HG03108 (cell line): Measurements from ENCODE around the gene RASGRP3.
A peak's percentile ranks its signal among the peaks of the same experiment; 100 is the strongest.
"Not testable (repeated sequence)": the region's sequence is repeated elsewhere in the genome, so short reads cannot be mapped to it uniquely, and the experiment has no call there.

ENCODE experiments used
- ATAC-seq: cut with Tn5 transposase; IDR thresholded peaks from one replicate; pipeline ENCODE4 v1.9.1; 2021; ENCODE audit warnings: moderate library complexity; ENCODE audit not compliant: unreplicated experiment

RASGRP3 gene, protein sequence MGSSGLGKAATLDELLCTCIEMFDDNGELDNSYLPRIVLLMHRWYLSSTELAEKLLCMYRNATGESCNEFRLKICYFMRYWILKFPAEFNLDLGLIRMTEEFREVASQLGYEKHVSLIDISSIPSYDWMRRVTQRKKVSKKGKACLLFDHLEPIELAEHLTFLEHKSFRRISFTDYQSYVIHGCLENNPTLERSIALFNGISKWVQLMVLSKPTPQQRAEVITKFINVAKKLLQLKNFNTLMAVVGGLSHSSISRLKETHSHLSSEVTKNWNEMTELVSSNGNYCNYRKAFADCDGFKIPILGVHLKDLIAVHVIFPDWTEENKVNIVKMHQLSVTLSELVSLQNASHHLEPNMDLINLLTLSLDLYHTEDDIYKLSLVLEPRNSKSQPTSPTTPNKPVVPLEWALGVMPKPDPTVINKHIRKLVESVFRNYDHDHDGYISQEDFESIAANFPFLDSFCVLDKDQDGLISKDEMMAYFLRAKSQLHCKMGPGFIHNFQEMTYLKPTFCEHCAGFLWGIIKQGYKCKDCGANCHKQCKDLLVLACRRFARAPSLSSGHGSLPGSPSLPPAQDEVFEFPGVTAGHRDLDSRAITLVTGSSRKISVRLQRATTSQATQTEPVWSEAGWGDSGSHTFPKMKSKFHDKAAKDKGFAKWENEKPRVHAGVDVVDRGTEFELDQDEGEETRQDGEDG

DNA sequence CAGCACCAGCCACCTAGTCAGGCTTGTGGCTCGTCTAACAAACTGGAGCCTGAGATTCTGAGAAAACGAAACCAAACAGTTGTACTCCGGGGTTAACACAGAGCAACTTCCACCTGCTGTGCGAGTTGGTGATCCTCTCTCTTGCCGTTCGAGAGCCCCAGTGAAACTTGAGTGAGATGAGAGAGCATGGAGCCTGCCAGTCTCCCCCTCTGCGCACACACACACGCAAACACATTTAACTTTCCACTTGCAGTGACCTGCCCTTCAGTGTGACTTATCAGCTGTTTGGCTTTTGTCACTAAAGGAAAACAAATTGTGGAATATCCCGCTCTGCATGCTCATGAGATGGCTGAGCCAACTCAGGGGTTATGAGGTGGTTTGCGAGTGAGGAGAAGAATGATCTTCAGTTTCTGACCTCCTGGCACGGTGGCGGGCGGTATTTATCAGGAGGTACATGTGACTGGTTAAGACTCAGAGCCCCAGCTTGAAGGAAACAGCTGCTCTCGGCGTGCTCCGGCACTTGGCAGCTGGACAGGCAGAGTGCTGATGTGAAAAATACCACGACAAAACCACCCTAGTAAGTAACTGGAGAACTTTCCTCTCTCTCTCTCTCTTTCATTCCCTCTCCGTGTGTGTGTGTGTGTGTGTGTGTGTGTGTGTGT, at the start of gene RASGRP3:
Gene RASGRP3, plus strand, starts transcription at position 519 of the 662 bp plus-strand sequence. CDS start 38,488 bp downstream, outside the sequence.
- ATAC-seq, result peak; percentile 44

DNA sequence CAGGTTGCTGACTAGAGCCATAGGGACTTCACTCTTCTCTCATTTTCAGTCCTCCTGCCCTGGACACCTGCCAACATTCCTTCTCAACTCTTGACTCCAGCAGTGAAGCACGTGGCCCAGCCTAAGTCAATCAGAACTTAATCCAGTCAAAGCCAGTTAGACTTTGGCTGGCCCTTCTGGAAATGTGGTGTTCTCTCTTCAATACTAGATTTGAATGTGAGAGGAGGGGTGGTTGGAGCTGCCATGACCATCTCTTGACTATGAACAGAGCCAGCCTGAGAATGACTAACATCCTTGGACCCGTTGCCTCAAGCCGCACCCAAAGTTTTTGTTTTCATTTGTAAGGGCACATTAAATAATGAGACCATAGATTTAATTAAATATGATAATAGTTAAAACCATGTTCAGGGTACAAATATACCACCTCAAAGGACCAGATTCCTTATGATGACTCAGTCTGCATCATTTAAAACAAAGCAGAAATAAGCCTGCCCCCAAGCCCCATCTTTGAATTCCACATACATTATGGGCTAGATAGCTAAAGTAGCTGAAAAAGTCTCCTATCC, 49.7 kb upstream of the RASGRP3 start:
- no peak for ATAC-seq

DNA sequence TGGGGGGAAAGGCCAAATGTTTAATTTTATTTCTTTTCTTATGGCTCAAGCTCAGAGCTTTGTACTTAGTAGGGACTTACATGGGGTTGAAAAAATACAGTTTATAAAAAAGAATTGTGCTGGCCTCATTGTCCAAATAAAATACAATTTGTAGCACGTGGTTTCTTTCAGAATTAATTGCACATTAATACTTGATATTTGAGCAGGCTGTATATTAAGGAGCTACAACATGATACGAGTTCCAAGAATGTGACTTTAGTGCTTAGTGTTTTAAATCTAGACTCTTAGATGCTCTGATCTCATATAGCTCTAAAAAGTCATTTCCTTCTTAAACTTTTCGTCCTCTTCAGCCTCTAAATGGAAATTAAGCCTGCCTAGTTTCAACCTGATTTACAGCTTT, 46.4 kb upstream of the RASGRP3 start:
- no peak for ATAC-seq

DNA sequence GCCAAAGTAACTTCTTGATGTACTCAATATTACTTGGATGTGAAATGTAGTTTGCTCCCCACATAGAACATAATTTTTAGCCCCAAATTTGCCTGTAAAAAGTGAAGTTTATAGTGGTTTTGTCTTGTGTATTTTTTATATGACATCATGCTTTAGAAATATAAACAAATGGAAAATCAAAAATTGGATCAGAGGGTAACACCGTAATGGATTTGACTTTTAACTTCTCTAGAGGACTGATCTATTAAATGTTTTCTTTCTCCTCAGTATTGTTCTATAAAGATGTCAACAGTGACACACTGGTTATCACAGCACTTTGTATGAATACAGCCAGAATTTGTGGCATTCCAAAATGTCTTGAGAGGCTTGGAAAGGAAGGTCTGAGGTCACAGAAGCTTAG, 45.6 kb upstream of the RASGRP3 start:
- no peak for ATAC-seq

DNA sequence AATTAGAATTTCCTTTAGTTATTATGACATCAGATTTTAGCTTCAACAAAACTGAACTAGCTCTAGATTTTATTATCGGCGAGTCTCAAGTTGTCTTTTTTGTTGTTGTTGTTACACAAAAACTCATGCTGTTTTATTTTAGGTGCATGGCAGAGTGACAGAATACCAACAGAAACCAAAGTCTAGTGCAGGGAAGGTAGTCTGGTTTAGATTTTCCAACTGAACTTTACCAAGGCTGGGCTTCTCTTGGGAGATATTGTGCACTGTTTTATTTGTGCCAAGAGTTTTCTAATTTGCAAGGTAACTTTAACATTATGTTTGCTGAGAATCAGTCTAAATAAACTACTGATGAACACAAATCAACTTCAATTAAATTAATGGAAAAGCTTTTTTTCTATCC, 43.6 kb upstream of the RASGRP3 start:
- ATAC-seq, result no peak

DNA sequence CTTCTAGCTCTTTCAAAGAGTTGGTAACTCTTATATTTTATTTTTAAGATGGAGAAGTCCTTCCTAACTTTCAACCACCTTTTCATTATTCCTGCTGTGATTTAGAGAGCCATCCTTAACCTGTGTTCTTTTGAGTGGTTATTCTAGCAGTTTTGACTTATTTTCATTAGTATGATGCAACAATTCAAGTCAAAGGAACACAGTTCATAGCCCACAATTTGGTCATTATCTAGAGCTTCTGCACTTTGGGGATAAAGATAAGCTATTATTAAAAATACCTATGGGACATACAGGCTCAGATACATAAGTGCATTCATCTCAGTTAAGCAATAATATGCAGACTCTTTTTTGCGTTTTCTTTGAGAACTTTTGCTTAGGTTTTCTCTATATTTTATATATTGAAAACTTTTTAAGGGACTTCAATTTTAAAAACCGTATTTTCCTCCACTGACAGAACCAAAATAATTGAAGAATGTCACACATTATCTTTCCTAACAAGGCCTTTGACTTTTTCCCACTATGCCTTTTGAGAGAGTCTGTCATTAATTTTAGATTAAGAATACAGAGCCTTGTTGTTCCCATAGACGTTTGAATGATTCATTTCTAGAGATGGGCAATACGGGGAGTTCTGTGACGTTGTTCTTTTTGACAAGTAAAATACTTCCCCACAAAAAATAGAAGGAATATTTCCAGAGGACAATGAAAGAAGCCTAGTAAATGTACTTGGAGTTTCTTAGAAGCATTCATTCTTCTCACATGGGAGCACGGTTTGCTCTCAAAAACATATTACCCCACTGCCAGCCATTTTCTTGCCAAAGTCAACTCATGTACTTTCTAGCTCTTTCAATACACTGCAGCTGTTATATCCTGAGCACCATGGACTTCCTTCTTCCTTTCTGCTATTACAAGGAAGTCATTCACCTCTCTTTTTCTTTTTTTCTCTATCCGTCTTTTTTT, 42.9 kb upstream of the RASGRP3 start:
- no peak for ATAC-seq

DNA sequence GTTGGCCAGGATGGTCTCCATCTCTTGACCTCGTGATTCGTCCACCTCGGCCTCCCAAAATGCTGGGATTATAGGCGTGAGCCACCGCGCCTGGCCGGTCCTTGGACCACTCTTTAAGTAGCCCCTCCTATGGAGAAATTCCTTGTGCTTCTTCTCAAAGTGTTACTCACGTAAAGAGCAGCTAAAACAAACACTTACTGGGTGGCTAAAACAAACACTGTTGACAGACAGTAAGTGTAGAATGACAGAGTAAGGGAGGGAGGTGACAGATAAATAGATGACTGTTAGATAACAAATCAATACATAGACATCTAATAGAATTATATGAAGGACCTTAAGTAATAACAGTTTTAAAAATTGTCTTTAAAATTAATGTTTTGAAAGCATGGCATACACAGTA, 40.9 kb upstream of the RASGRP3 start:
- ATAC-seq, result no peak

DNA sequence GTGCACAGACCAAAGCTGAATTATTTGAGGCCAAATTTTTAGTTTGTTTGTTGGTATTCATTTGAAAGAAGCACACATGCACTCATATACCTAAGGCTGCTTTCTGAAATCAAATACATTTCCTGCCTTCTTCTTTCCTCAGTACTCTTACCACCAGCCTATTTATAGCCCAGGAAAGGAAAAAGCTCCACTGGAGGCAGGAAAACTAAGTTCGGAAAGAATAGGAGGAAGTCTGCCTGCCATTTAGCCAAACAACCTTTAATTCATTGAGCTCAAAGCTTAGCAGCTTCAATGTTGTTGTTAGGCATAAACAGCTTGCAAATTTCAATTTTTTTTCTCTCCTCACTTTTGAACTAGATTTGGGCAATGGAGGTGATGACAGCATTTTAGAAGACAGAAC, 40.4 kb upstream of the RASGRP3 start:
- no peak for ATAC-seq

DNA sequence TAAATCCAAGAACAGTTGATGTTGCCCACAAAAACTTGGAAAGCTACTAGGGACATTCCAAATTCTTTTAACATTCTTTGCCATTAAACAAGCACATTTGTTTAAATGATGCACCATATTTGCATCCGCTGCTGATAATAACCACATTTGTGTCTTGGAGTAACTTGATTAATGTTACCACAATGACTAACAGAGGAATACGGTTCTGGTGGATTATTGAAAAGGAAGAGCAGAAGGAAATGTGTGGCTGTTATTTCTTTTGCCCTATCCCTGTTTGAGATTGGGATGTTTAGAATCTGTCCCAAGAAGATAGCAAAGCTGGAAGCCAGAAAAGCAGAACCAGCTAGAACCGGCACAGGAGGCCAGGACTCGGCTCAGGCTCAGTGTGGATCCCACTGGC, 39.2 kb upstream of the RASGRP3 start:
- ATAC-seq, result no peak

DNA sequence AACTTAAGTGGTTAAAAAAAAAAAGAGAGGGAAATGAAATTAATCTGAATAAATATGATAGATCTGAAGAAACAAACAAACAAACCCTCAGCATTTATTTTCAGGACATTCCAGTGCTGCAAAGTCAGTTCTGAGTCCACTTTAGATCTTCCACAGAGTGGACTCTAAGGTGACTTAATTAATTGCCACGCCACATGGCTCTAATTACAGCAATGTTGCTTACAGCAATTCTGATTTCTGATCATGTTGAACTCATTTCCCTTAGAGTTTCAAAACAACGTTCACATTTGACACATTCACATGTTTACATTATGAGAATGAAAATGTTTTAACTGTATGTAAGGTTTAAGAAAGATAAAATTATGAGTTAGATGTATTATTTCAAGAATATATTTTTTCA, 38.6 kb upstream of the RASGRP3 start:
- no peak for ATAC-seq

DNA sequence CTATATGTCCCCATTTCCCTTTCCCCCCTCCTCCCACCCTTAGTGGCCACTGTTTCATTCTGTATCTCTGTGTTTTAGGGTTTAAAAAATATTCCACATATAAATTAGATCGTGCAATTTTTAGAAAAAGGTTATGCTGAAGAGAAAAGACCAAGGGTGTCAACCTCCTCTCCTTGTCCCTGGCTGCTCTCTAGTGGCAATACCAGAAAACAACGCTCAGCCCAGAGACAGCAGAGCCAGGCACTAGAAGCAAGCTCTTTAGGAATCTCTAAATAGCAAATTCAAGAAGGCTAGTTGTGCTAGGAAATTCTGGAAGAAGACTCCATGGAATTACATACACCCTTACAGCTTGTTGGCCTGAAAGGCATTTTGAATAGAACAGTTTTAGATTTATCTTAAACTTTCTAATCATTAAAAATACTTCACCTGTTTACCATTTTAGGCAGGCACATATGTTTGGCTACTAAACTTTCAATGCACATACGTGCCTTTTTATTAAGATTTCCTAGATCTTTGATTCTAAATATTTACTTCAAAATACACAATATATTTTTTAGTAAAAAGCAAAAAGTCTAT, 35.1 kb upstream of the RASGRP3 start:
- no peak for ATAC-seq

DNA sequence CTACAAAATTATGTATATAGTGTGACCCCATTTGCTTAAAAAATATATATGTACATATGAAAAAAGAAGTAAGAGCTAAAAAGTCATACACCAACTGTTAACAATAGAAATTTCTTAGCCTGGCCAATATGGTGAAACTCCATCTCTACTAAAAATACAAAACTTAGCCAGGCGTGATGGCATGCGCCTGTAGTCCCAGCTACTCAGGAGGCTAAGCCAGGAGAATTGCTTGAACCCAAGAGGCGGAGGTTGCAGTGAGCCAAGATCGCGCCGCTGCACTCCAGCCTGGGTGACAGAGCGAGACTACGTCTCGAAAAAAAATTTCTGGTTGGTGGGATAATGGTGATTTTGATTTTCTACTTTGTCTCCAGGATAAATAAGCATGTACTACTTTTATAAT, 34.4 kb upstream of the RASGRP3 start:
- not testable (repeated sequence) for ATAC-seq

DNA sequence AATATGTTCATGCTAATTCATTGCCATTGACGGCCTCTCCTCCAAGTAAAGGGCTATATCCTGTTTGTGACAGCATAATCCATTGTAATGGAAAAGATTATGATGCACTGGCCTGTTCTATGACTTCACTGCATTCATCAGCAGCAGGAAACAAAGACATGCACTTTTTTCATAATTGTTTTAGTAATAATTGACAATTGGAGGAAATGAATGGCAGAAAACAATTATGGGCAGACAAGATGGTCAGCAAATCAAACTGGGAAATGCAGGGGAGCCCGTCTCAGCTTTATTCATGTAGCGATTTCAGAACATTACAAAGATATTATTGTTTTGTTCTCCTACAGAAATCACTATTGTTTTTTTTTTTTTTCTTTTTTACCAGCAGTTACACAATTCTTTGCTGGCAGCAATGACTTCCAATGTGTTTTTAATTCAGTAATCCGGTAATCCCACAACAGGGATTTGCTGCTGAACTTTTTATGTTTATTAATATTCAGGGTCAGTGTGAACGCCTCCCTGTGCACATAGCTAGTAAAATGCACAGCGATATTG, 33.8 kb upstream of the RASGRP3 start:
- no peak for ATAC-seq

DNA sequence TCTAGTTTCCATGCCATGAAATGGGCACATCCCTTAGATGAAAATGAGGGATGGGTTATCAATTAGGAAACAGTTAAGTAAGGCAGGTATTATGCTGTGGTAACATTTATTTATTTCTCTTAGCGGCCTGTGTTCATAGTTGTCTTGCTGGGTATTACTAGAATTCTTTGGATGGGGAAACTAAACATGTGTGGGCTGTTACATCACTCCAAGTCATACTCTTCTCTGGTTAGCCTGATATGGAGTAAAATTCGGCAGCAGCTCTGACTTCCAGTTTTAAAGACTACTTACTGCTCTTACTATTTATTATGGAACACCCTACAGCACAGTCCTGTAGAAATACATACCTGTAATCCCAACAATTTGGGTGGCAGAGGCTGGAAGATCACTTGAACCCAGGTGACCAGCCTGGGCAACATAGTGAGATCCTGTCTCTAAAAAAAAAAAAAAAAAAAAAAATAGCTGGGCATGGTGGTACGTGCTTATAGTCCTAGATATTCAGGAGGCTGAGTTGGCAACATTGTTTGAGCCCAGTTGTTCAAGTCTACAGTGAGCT, 33.1 kb upstream of the RASGRP3 start:
- ATAC-seq, result no peak

DNA sequence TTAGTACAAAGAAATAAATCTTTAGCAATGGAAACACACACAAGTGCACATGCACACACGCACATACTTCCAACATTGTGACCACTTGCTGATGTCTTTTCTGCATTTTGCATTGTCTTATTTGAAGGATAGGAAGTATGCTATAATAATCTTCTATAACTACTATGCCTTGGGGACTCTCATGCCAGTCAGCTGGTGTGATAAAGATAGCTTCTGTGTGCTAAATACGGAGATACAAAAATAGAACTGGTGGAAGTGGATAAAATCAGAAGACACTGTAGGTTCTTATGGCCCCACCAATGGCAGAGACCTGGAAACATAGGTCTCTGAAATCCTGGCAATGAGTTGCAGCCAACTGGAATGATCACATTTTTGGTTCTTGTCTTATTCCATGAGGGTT, 31.5 kb upstream of the RASGRP3 start:
- ATAC-seq, result no peak

DNA sequence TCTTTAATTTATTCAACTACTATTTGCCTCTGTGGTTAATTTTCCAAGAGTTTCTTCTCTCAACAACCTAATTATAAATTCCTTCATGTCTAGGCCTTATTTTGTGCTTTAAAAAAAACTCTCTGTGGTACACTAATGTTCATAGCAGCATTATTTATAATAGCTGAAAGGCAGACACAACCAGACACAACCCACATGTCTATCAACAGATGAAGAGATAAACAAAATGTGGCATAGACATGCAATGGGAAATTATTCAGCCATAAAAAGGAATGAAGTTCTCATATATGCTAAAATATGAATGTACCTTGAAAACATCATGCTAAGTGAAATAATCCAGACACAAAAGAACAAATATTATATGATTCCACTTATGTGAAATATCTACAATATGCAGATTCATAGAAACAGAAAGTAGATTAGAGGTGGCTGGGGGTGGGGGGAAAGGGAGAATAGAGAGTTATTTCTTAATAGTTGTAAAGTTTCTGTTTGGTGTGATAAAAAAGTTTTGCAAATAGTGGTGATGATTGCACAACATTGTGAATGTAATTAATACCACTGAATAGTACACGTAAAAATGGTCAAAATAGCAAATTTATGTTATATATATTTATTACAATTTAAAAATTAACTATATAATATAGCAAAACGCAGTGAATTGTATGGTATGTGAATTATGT, 28.1 kb upstream of the RASGRP3 start:
- no peak for ATAC-seq

DNA sequence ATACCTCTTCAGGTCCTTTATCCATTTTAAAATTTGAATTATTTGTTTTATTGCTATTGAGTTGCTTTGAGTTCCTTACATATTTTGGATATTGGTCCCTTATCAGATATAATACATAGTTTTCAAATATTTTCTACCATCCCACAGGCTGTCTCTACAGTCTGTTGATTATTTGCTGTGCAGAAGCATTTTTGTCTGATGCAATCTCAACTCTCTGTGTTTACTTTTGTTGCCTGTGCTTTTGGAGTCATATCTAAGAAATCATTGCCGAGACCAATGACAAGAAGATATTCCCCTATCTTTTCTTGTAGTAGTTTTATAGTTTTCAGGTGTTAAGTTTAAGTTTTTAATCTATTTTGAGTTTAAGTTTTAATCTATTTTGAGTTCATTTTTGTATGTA, 25.2 kb upstream of the RASGRP3 start:
- no peak for ATAC-seq

DNA sequence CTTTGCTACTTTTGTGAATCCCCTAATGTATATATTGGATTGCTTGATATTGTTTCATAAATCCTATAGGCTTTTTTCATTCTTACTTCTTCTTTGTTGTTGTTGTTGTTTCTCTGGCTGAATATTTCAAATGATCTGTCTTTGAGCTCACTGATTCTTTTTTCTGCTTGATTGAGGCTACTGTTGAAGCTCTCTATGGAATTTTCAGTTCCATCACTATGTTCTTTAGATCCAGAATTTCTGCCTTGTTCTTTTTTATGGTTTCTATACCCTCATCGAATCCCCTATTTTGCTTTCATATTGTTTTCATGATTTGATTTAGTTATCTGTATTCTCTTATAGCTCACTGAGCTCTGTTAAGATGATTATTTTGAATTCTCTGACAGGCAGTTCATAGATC, 24.6 kb upstream of the RASGRP3 start:
- no peak for ATAC-seq

DNA sequence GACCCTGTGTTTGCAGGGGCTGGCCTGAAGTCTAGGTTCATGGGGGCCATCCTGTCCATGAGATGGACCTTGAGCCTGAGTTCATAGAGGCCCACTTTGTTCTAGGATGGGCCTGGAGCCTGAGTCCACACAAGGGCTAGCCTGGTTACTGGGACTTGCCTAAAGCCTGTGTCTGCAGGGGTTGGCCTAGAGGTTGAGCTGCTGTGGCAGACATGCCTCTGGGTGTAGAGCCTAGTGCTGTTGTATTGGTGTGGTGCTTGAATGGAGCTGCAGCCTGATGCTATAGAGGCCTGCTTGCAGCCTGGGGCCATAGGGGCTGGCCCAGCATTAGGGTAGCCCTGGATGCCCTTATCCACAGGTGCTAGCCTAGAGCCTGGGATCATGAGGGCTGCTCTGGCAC, 23.9 kb upstream of the RASGRP3 start:
- ATAC-seq, result no peak
